OCI-LY7 (cell line): Measurements from ENCODE around the gene HOXD8. TPM values are rescaled to one million over a fixed set of nuclear protein-coding genes. Genes with fewer than 3 reads are reported as not detected.

Experiments
- BruUV-seq: library from RNA; stranded (reverse); fragments of 400-500 nt; replicated peaks from 2 replicates; lab custom pipeline; 2021; lab: Mats Ljungman, UMichigan
- CTCF ChIA-PET: fragments of 300-600 bp; sonication (Branson Sonifier 250); formaldehyde crosslinking; loops from one replicate; lab custom pipeline; 2022; ENCODE audit warnings: antibody characterized with exemption; ENCODE audit not compliant: unreplicated experiment; lab: Charles Lee
- POLR2A ChIA-PET: fragments of 300-600 bp; sonication (Branson Sonifier 250); formaldehyde crosslinking; loops from one replicate; lab custom pipeline; 2022; ENCODE audit warnings: antibody characterized with exemption; lab: Charles Lee
- DNase-seq: peaks from one replicate; pipeline ENCODE4 v3.0.0-alpha.2; 2015; ENCODE audit warnings: low spot score
- H2AFZ ChIP-seq: fragments of 200-600 bp; sonication (generic), shearing (Covaris generic); 2 replicates; pipeline ENCODE4 v1.6.1; 2014; ENCODE audit warnings: mild to moderate bottlenecking, antibody characterized with exemption, low read length, moderate library complexity
- H3K27ac ChIP-seq: fragments of 200-600 bp; sonication (generic); 2 replicates; pipeline ENCODE4 v1.5.1; 2014; ENCODE audit warnings: mixed run types, low read depth, mild to moderate bottlenecking, moderate library complexity, low read length, inconsistent platforms; ENCODE audit not compliant: poor library complexity, severe bottlenecking
- H3K36me3 ChIP-seq: fragments of 200-600 bp; sonication (generic); 2 replicates; pipeline ENCODE4 v1.6.1; 2014; ENCODE audit warnings: mild to moderate bottlenecking, antibody characterized with exemption, low read length, moderate library complexity, mixed read lengths; ENCODE audit not compliant: insufficient read depth
- H3K4me1 ChIP-seq: fragments of 200-600 bp; sonication (generic); 2 replicates; pipeline ENCODE4 v1.5.1; 2014; ENCODE audit warnings: mild to moderate bottlenecking, low read length; ENCODE audit not compliant: insufficient read depth, poor library complexity, severe bottlenecking
- H3K4me2 ChIP-seq: fragments of 200-600 bp; sonication (generic); 2 replicates; pipeline ENCODE4 v1.6.1; 2014; ENCODE audit warnings: mild to moderate bottlenecking, low read length
- H3K4me3 ChIP-seq: fragments of 200-600 bp; sonication (generic); 2 replicates; pipeline ENCODE4 v1.5.1; 2014; ENCODE audit warnings: mild to moderate bottlenecking, low read depth, low read length; ENCODE audit not compliant: poor library complexity, severe bottlenecking
- H3K79me2 ChIP-seq: fragments of 200-600 bp; sonication (generic); 2 replicates; pipeline ENCODE4 v1.6.1; 2016; ENCODE audit warnings: low read depth, mild to moderate bottlenecking, low read length, moderate library complexity, mixed read lengths; ENCODE audit not compliant: insufficient read depth
- H3K9me2 ChIP-seq: fragments of 200-600 bp; sonication (generic); 2 replicates; pipeline ENCODE4 v1.6.1; 2016; ENCODE audit warnings: mild to moderate bottlenecking, low read length, mixed read lengths; ENCODE audit not compliant: insufficient read depth
- H3K9me3 ChIP-seq: fragments of 200-600 bp; sonication (generic); 2 replicates; pipeline ENCODE4 v1.6.1; 2014; ENCODE audit warnings: mild to moderate bottlenecking, mixed run types, low read length, mixed read lengths
- H4K20me1 ChIP-seq: fragments of 200-600 bp; sonication (generic); 2 replicates; pipeline ENCODE4 v1.6.1; 2014; ENCODE audit warnings: mild to moderate bottlenecking, antibody characterized with exemption, low read length, moderate library complexity, mixed read lengths; ENCODE audit not compliant: insufficient read depth
- CTCF ChIP-seq: fragments of 200-600 bp; sonication (generic); conservative IDR thresholded peaks from 2 replicates; pipeline ENCODE4 v1.5.1; 2014; ENCODE audit warnings: mild to moderate bottlenecking, antibody characterized with exemption, low read length, moderate library complexity, mixed read lengths
- EZH2phosphoT487 ChIP-seq: fragments of 200-600 bp; sonication (generic); IDR thresholded peaks from 2 replicates; pipeline ENCODE4 v1.6.1; 2018; ENCODE audit warnings: low read depth, borderline replicate concordance, mild to moderate bottlenecking, mixed run types, antibody characterized with exemption, low read length, moderate library complexity, mixed read lengths
- intact Hi-C: fragments of 100-400 bp; cut with micrococcal nuclease; formaldehyde crosslinking; loops from one replicate; pipeline ENCODE4 v1.10.0; 2022; ENCODE audit not compliant: unreplicated experiment
- total RNA-seq, 2 experiments: library from RNA; depleted of rRNA in 1 of 2; stranded (reverse); fragments of >200 nt in 1 of 2; shearing (Covaris generic) in 1 of 2; gene quantifications; 2 replicates each; pipeline ENCODE4 v1.2.3, GENCODE V29; 2014 to 2022

Gene HOXD8
- total RNA-seq, 2 experiments from 2014 or later = not detected

DNA sequence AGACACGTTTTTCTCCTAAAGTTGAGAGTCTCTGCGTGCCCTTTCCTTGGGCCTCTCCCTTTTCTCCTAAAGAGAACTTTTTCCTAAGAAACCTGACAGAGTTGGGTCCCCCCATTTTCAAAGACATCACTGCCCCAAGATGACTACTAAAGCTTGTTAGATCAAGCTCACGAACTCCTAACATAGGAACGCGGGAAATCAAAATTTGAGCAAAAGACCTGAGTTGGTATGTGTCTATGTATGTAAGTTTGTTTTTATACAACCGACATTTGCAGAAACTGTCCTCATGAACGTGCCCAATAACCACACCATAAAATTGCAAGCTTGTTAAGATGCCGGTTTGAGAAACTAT is 35.6 kb upstream of the HOXD8 start:
- DNase-seq = no peak
- ChIA-PET POLR2A (interaction anchor here (0.6 kb wide), 1 partner anchor 31 kb away, joined by 4 read pairs; no protein-coding TSS in a partner anchor), CTCF (interaction anchor here (0.9 kb wide), 1 partner anchor 34 kb away, joined by 6 read pairs; no protein-coding TSS in a partner anchor)
- Histone ChIP-seq H3K9me3 (no peaks in the 10 kb centered on the region), H4K20me1 (no peaks in the 10 kb centered on the region), H3K4me2 (no peak overlapping the region), H3K4me3 (no peak overlapping the region), H3K79me2 (no peaks in the 10 kb centered on the region), H3K4me1 (peaks cover 14% of the 10 kb centered on the region), H3K27ac (no peak overlapping the region), H2AFZ (no peak overlapping the region), H3K36me3 (no peaks in the 10 kb centered on the region), H3K9me2 (no peaks in the 10 kb centered on the region)
- intact Hi-C loops = no loop called here
- TF ChIP-seq EZH2phosphoT487 (no peak), CTCF (no peak)
- no TSS peak for BruUV-seq

DNA sequence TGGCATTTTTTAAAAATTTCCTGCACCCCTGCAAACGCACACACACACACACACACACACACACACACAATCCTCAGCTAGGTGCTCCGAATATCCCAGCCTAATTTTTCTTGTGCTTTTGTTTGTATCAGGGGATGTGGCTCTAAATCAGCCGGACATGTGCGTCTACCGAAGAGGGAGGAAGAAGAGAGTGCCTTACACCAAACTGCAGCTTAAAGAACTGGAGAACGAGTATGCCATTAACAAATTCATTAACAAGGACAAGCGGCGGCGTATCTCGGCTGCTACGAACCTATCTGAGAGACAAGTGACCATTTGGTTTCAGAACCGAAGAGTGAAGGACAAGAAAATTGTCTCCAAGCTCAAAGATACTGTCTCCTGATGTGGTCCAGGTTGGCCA is 35.2 kb upstream of the HOXD8 start:
- ChIA-PET POLR2A (no interaction called here), CTCF (interaction anchor here (0.9 kb wide), 1 partner anchor 33 kb away, joined by 6 read pairs; no protein-coding TSS in a partner anchor)
- Histone ChIP-seq H3K27ac (no peak overlapping the region), H3K9me2 (no peaks in the 10 kb centered on the region), H3K4me2 (no peak overlapping the region), H3K4me1 (peaks cover 14% of the 10 kb centered on the region), H3K4me3 (no peak overlapping the region), H4K20me1 (no peaks in the 10 kb centered on the region), H3K36me3 (no peaks in the 10 kb centered on the region), H2AFZ (no peak overlapping the region), H3K9me3 (no peaks in the 10 kb centered on the region), H3K79me2 (no peaks in the 10 kb centered on the region)
- no TSS peak for BruUV-seq
- intact Hi-C loops = no loop called here
- TF ChIP-seq EZH2phosphoT487 (no peak), CTCF (no peak)
- no peak for DNase-seq

DNA sequence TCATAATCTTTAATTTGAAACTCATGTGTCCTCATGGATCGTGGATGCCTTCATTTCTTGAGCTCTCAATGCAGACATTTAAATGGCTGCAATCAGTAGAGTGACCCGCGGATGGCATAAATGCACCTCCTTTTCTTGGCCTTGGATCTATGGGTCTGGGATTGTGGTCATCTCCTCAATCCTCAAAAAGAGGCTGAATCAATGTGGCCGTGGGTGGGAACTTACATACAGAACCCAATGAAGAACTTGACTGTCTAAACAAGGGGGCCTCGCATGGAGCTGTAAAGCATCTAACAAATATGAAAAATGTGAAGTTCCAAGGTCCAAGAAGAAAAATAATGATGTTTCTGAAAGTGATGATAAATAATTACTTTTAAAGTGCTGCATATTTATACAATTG is 34.1 kb upstream of the HOXD8 start:
- Histone ChIP-seq H3K4me1 (peaks cover 14% of the 10 kb centered on the region), H3K79me2 (no peaks in the 10 kb centered on the region), H3K9me3 (no peaks in the 10 kb centered on the region), H4K20me1 (no peaks in the 10 kb centered on the region), H2AFZ (no peak overlapping the region), H3K4me3 (no peak overlapping the region), H3K4me2 (no peak overlapping the region), H3K27ac (no peak overlapping the region), H3K36me3 (no peaks in the 10 kb centered on the region), H3K9me2 (no peaks in the 10 kb centered on the region)
- TF ChIP-seq EZH2phosphoT487 (no peak), CTCF (no peak)
- CTCF ChIA-PET = interaction anchor here (0.5 kb wide), 1 partner anchor 45 kb away, joined by 7 read pairs; no protein-coding TSS in a partner anchor
- BruUV-seq = no TSS peak
- DNase-seq = no peak
- intact Hi-C loops = no loop called here
- POLR2A ChIA-PET = interaction anchor here (1.5 kb wide), 1 partner anchor 94 kb away, joined by 4 read pairs; the partner anchor contains the start of gene LNPK
